22Rv1 (cell line): ENCODE results near the gene NINJ2.

Experiments
- H3K27ac ChIP-seq: fragments of 450-650 bp; 2 replicates; pipeline ENCODE4 v1.5.1; 2017
- ZFX ChIP-seq: fragments of 450-650 bp; IDR thresholded peaks from 2 replicates; pipeline ENCODE4 v1.6.1; 2017; ENCODE audit warnings: antibody characterized with exemption, borderline replicate concordance
- TF ChIP-seq, protein P1 (sequence below): fragments of 450-650 bp; IDR thresholded peaks from 2 replicates; pipeline ENCODE4 v1.5.1; 2017; ENCODE audit warnings: mild to moderate bottlenecking

NINJ2 gene

DNA sequence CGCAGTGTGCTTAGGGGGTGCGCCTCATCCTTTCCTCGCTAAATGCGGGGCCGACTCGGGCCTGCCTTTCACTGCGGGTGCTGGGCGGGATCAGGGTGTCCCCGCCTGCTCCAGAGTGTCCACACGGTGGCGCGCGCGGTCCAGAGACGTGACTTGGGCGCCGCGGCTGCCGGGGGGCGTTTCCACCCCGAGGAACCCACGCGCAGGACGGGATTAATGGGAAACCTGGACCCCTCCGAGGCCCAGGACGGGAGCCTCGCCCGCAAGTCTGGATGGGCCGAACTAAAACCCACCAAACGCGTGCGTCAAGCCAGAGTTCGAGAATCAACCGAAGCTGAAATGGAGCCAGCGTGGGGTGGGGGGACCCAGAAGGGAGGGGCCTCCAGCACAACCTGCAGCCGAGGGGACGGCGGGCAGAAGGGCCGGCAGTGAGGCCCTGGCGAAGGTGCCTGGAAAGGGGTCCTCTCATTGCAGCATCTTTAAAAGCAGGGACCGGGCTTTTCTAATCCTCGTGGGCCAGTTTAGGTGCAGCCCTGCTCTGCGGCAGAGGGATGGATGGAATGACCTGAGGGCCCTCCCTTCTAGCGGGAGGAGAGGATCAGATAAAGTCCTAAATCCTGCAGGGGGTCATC lies 93.3 kb downstream of the NINJ2 start:
- no peak for TF ChIP-seq ZFX
- TF ChIP-seq, protein P1, sequence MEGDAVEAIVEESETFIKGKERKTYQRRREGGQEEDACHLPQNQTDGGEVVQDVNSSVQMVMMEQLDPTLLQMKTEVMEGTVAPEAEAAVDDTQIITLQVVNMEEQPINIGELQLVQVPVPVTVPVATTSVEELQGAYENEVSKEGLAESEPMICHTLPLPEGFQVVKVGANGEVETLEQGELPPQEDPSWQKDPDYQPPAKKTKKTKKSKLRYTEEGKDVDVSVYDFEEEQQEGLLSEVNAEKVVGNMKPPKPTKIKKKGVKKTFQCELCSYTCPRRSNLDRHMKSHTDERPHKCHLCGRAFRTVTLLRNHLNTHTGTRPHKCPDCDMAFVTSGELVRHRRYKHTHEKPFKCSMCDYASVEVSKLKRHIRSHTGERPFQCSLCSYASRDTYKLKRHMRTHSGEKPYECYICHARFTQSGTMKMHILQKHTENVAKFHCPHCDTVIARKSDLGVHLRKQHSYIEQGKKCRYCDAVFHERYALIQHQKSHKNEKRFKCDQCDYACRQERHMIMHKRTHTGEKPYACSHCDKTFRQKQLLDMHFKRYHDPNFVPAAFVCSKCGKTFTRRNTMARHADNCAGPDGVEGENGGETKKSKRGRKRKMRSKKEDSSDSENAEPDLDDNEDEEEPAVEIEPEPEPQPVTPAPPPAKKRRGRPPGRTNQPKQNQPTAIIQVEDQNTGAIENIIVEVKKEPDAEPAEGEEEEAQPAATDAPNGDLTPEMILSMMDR, result peak; percentile 99
- H3K27ac ChIP-seq, result no peak overlapping the region

DNA sequence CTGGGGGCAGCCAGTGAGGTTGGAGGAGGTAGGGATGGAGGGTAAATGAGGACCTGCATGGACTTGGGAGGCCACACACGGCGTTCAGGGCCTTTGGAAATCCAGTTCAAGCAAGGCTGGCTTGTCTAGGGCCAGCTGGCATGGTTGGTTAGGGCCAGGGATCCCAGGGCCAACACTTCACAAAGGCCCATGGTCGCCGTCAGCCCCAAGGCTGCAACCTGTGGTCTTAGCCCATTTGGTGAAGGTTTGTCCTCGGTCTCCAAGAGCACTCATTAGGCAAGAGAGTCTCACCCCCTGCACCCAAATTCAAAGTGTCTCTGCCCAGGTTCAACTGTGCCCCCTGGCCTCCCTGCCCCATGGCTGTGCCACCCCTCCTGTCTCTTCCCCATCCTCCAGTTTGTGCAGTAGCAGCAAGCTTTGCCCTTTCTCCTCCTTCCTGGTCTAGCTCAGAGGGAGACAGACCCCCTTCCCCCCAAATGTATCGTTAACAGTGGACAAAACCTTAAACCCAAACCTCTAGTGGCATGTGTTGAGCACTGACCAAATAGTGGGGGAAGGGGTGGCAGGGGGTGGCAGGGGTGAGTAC lies 94.1 kb downstream of the NINJ2 start:
- TF ChIP-seq, protein P1, result no peak
- TF ChIP-seq ZFX, result no peak
- no peak overlapping the region for H3K27ac ChIP-seq

DNA sequence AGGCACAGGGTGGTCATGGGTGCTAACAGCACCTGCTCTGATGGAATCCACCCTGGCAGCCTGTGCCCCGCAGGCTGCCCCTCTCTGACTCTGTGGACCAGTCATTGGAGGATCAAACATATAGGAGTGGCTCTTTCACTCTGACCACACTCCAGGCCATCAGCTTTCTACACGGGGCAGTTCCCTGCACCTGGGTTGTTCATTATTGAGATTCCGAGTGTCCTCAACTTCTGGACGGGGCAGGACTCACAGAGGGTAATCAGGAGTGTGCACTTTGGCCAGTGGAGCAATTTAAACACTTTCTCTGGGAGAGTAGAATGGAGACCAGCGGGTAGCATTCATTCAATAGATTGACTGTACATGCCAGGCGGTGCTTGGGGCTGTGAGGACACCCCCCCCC lies 94.8 kb downstream of the NINJ2 start:
- H3K27ac ChIP-seq, result no peak overlapping the region
- TF ChIP-seq, protein P1, result no peak
- no peak for TF ChIP-seq ZFX

DNA sequence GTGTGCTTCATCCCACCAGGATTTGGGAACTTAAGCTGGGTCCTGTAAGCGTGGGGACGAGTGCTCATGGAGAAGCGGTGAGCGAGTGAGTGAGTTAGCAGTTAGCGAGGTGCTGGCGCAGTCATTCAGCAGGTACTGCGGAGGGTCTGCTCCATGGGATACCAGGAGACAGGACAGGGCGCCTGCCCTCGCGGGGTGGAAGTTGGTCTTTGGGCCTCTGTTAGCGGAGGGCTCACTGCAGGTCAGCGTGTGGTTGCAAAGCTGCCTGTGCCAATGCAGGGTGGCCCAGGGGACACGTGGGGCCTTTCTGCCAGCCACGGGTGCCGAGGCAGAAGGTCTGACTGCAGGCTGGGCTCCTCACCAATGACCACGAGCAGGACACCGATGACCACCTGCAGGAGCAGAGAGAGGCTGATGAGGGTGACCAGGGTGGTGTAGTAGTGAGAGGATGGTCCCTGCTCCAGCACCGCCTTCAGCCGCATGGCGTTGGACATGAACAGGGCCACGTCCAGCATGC lies 97.6 kb downstream of the NINJ2 start:
- TF ChIP-seq, protein P1, result no peak
- no peak for TF ChIP-seq ZFX
- no peak overlapping the region for H3K27ac ChIP-seq

DNA sequence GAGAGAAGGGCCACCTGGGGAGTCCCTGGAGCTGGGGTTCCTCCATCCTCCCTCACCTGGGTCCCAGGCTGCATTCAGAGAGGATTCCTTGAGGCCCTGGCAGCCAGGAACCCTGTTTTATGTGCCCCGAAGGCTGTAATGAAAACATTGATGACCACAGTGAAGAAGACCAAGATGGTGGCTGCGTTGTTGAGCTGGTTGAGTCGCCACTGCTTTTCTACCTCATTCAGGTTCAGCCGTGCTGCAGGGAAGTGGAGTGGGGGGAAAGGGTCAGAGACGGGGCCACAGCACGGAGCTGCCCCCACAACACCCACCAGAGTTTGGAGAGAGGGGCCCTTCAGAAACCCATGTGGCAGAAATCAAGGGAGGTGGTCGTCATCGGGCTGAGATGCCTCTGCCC lies 98.1 kb downstream of the NINJ2 start:
- TF ChIP-seq, protein P1, result no peak
- no peak for TF ChIP-seq ZFX
- no peak overlapping the region for H3K27ac ChIP-seq

DNA sequence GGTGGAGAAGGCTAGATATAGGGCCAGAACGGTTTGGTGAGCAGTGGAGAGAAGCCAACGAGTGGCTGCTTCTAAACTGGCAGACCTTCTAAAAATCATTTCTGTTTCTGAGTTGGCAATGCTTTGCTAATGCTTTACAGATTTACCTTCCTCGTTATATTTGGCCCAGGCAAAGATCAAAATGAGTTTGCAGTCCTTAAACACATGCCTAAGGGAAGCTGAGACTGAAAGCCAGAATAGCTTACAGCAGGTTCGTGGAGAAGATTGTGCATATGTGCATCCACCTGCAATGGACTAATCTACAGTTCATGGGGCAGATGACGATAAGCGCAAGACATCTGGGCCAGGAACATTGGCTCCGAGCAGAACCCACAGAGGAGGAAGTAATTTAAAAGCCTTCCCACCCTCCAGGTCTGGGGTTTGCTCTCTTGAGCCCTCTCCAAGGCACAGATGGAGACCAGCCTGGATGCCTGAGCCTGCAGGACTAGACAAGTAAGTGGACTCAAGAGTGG lies 99.4 kb downstream of the NINJ2 start:
- no peak for TF ChIP-seq ZFX
- TF ChIP-seq, protein P1, result no peak
- no peak overlapping the region for H3K27ac ChIP-seq

DNA sequence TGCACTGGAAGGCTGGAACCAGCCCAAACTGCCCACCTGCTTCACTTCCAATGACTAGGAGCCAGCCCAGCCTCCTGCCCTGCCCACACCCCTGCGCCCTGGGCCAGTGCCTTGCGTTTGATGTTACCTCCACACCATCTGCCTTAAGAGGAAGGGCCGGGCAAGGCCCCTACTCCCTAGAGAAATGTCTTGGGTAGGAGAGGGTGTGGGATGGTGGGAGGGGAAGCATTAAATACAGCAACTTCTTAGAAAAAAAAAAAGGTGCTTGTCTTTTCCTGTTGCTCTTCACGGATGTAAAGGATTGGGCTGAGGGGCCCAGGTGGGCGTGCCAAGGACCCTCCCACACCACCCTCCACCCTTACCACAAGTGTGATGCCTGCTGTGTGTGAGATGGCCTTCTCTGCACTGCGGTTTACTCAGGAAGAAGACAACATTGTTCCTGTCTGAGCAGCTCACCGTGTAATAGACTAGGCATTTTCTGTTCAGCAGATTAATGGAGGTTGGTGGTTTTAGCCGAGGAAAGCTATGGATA lies 99.9 kb downstream of the NINJ2 start:
- no peak for TF ChIP-seq ZFX
- TF ChIP-seq, protein P1, result no peak
- no peak overlapping the region for H3K27ac ChIP-seq
